TTC549 (cell line): ENCODE results near the gene PARD3.

Experiments used
- FAIRE-seq: peaks from 2 replicates; lab custom pipeline; 2012; peaks lifted over from hg19 to GRCh38; lab: Jason Lieb, UNC

The PARD3 gene

DNA sequence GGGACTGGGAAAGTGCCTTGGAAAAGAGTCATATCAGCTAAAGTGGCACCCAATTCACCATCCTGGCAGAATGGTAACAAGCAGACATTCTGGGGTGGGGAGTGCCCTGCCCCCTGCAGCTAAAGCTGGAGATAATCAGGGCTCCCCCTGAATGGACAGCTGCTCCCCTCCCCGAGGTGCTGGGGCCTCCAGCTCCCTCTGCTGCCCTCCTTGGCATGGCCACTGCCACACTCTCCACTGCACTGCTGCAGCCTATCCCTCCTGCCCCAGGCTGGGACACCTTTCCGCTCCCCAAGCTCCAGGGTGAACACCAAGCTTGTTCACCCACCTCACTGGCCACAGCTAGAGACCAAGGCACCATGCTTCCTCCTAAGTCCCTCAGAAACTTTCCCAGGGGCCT is 9.8 kb upstream of the PARD3 start:
- no peak for FAIRE-seq

DNA sequence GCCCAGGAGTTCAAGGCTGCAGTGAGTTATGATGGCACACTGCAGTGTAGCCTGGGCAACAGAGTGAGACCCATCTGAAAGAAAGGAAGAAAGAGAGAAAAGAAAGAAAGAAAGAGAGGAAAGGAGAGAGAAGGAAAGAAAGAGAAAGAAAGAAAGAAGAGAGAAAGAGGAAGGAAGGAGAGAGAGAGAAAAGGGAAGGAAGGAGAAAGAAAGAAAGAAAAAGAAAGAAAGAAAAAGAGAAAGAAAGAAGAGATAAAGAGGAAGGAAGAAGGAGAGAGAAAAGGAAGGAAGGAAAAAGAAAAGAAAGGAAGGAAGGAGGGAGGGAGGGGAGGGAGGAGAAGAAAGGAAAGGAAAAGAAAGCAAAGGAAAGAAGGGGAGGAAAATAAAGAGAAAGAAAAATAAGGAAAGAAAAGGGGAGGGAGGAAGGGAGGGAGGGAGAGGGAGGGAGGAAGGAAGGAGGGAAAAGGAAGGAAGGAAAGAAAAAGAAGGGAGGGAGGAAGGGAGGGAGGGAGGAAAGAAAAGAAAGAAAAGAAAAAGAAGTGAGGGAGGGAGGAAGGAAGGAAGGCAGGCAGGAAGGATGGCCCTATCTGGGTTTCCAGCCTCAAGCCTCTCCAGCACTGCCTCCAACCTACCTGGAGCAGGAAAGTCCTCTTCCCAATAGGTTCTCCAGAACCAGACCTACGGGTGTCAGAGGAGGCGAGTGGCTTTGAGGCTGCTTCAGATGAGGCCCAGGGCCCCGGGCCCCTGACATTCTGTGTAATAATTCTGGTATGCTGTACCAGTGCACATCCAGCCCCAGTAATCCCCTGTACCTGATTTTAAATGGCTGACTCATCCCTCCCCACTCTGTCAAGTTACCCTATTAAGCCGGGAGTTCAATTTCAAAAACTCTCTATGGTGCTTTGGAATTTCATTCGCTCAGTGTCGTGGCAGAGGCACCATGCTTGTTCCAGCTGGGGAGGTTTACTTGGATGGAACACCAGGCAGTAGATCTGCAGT is 6.8 kb upstream of the PARD3 start:
- no peak for FAIRE-seq

DNA sequence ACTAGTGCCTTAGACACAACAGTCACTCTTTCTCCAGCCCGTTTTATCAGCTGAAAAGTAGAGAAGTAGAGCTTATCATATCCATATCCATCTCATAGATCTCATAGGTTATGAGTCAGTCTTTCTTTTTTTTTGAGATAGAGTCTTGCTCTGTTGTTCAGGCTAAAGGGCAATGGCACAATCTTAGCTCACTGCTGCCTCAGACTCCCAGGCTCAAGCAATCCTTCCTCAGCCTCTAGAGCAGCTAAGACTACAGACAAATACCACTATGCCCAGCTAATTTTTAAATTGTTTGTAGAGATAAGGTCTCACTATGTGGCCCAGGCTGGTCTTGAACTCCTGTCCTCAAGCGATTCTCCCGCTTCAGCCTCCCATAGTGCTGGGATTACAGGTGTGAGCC is 2.5 kb upstream of the PARD3 start:
- FAIRE-seq, result no peak

DNA sequence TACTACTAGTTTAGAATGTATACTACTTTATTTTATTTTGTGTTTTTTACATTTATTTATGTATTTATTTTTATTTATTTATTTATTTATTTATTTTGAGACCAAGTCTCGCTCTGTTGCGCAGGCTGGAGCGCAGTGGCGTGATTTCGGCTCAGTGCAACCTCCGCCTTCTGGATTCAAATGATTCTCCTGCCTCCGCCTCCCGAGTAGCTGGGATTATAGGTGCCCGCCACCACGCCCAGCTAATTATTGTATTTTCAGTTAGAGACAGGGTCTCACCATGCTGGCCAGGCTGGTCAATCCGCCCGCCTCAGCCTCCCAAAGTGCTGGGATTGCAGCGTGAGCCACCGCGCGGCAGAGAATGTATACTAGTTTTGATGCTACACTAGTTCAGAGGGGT is 2.0 kb upstream of the PARD3 start:
- no peak for FAIRE-seq

DNA sequence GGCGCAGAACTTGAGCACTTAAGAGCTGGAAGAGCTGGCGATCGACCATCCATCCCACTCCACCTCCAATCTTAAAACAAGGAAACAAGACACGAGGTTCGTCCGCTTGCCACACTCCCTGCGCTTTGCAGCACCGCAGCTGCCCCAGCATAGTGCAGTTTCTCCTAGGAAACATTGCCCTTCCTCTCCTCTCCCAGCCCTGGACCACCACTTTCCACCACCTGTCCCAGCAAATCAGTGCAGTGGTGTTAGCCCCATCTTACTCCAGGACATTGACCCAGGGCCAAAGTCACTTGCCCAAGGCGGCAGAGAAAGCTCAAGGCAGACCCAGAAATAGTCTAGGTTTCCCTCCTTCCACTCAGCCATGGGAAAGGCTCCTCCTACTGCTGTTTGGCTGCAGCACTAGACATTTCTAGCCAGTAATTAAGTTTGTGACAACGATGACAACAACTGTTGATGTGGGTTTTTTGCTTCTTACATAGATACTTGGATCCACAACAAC is 1.5 kb upstream of the PARD3 start:
- FAIRE-seq, result no peak

DNA sequence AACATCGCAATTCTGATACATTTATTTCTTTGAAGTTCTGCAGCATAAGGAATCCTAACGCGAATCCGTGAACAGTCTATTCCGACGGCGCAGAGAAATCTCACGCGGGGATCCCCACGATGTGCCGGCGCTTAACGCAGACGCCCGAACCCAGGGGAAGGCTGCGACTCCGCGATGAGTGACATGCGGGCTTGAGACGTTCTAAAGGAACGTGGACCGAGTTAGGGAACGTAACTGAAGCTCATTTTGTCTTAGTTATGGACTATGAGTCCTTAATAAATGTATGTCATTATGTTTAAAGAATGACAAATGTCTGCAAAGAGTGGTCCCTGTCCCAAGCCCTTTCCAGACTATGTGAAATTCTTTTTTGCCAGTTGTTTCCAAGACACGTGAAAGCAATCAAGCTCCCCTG is 995 bp upstream of the PARD3 start:
- no peak for FAIRE-seq

DNA sequence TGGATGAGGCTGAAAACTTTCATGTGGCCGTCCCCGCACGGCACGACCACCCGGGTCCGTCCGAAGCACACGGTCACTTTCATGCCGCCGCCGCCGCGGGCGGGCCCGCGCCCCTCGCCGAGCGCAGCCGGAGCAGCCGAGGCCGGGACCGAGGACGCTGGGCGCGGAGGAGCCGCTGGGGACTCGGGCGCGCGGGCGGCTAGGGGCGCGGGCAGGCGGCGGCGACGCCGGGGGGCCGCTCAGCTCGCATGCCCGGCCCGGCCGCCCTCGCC is 247 bp downstream of the PARD3 start:
- no peak for FAIRE-seq

DNA sequence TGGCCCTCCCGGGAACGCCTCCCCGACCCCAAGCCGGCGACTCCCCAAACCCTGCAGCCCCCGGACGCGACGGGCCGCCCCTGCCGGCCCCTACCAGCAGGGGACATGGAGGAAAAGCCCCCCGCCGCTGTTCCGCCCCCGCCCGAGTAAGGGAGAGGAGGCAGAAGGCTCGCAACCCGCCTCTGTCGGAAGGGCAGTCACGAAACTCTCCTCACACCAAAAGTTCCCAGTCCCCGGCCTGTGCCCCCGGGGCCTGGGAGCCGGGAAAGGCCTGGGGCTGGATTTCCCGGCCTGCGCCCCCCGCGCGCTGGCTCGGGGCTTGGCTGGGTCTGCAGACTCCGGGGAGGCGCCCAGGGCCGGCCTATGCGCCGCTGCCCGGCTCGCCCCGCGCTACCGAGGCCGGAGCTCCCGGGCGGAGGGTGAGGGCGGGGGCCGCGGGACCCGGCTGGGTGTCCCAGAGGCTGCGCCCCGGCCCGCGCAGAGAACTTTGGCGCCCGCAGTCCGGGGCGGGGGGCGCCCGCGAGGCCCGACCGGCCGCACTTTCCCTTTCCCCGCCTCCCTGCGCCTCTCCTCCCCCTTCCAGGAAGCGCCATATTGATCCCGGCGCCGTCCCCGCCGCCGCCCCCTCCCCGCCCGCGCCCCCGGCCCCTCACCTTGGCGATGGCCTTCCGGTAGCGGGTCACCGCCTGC is 728 bp downstream of the PARD3 start:
- no peak for FAIRE-seq

DNA sequence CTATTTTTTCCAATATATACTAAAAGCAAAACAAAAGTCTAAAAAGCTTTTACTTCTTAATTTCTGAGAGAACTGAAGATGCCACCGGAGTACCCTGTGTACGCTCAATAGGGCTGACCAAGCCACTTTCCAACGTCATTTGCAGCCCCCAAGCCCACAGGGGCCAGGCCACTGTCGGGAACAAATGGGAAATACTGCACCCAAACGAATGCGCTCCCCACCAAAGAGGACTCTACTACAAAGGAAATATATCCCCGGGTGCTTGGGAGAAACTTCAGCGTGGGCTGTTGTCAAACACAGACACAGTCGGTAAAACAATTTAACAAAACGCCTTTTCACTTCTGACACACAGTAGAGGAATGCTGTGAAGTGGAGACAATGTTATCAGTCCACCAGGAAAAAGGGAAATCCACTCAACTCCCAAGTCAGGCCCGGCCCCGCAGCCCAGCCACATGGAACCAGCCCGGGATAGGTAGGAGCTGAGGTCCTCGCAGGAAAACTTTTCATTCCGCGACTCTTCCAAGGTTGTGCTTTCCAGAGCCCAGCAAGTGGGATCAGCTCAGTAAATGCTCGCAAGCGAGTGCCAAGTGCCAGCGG is 1.4 kb downstream of the PARD3 start:
- FAIRE-seq, result no peak

DNA sequence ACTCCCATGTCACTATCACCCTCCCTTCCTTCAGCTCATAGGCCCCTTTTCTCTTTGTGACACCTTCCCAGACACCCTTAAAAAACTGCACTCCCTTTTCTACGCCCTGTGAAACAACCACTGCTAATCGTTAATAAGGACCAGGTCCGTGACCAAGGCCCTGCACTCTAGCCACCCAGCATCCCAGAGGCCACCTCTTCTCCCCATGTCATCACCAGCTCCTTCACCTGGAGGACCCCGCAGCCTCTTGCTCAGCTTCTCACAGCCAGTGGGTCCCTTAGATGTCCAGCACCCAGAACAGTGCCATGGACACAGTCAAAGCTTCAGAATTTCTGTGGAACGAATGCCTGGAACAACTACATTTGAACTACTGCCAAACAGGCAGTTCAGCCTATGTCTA is 2.3 kb downstream of the PARD3 start:
- no peak for FAIRE-seq

DNA sequence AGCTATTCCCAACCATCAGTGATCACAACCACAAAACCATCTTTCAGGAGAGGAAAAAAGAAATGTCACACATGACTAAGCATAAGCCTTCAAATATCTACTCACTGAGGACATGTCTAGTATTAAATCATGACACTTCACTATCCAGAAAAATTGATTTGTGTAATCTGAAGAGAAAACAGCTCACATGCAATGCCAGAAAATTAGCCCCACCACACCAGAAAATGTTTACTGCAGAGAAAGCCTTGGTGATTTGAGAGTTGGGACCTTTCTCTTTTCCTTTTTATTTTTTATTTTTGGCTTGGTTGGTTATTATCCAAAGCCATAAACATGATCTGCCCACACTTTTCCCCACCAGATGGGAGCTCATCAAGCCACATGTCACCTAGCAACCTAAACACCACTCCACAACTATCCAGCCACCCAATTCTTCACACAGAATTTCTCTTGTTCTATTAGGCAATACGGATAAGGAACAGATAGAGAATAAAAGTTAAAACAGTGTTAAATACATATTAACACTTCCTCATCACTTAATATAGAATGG is 3.1 kb downstream of the PARD3 start:
- FAIRE-seq, result no peak

DNA sequence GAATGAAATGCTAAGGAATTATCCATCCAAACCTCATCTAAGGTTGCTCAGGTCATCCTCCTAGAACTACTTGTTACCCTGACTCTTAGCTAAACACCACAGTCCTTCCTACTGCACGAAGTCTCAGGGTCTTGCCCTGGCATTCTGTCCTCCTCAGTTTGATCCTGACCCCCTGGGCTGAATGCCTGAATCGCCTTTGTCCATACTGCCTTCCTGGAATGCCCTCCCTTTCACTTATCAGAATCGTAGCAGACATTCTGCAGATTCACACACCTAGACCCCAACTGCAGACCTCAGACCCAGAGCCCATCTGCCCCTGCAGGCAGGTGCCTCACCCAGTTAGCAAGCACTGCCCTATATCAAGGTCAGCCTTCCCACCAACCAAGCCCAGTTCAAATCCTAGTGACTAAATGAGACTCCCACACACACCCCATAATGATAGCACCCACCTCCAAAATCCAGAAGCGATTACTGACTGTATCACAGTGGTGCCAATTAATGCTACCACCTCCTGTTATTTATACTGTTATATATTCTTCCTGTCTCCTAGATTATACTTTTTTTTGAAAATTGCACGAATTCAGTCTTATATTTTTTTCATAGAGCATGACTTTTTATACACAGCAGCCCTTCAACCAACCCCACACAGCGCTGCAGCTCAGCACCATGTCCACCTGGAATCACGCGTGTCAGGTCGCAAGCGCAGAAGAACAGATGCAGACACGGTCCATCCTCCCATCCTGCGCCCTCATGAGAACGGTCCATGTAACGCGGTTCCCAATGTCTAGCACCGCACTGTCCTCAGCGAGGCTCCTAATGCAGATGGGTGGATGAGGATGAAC is 3.7 kb downstream of the PARD3 start:
- no peak for FAIRE-seq

DNA sequence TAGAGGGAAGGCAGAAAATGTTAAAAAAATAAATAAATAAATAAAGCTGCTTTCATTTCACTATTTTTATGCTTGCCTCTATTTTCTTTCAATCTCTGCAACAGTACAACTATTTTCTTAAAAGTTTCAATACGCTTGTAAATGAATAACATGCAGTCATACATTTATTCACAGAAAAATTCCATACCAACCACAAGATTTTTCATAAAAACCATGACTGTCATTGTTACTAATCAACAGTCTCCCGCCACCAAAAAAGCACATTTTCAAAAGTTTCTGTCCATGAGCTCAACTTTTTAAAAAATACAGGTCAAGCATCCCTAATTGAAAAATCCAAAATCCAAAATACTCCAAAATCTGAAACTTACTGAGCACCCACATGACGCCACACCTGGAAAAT is 5.3 kb downstream of the PARD3 start:
- no peak for FAIRE-seq

DNA sequence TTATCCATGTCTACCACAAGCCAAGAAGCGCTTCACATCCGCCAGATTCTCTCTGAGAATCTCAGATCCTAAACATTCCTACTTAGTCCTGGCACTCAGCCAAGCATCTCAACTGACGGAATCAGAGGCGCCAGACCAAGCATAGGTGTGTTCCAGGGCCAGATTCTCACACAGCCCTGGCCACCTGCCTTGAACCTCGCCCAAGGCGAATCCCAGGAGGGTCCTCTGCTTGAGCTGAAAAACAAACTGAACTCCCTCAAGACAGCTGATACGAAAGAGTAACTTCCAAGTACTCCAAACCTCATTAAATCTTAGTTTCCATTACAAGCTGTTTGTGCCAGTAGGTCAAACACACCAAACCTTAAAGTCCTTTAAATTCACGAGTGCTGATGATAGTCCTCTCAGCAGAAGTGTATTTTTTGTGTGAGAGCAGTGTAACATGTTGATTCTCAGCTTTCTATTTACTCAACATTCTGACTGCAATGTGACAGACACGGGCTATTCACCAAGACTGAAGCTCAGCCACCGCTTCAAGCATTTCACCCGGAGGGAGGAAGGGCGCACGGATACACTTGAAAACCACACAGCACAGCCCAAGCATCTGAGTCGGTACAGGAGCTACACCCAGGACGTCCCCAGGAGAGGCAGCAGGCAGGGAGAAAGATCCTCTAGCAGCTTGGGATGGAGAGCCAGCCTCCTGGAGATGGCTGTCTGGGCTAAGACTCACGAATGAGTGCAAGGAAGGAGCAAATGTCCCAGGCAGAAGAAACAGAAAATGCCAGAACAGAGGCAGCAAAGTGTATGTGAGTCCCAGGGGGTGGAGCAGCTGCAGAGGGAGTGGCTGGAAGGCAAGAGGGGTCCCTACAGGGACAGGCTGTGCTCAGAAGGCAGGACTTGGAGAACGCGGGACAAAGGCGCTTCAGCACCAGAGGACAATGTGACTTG is 6.0 kb downstream of the PARD3 start:
- FAIRE-seq, result no peak

DNA sequence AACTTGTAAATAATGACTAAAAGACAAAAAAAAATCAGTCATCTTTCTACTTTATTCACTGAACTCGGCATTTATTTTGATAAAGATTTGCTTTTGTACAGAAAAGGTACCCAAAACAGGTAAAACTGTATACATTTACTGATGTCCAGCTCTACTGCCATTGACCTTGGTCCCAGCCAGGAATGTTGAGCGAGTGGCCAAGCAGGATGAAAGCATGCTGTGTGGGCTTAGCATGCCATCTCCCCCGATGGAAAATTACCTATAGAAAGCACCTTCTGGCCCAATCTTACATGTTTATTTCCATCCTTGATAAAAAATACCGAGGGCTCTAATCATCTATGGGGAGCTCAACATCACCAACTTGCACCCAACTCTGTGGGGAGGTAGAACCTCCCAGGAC is 6.8 kb downstream of the PARD3 start:
- FAIRE-seq, result no peak

DNA sequence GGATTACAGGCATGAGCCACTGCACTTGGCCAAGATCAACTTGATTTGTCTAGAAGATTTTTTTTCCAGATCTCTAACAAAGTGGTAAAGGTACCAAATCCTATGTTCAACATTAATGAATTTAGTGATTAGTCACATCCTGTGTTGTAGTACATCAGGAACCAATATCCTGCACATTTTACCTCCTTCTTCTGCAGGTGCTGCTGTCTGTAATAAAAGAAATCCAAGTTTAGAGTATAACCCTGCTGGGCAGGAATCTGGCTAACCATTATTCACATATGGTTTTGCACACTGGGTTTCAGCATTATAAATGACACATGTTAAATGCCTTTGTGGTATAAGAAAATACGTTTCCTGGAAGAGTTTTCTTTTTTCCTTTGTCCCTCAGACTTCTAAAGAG is 10.8 kb downstream of the PARD3 start:
- FAIRE-seq, result no peak

DNA sequence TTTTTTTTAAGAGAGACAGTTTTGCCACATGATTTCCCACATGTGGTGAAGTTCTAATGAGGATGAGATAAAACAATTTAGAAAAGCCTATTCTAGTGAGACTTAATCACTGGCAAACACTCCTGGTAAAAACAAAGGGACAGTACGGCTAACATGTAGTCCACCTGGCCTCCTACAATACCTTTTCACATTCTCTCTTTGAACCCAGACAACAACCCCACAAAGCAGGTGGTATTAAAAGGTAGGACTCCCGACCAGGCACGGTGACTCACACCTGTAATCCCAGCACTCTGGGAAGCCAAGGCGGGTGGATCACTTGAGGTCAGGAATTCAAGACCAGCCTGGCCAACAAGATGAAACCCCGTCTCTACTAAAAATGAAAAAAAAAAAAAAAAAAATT is 12.4 kb downstream of the PARD3 start:
- no peak for FAIRE-seq

DNA sequence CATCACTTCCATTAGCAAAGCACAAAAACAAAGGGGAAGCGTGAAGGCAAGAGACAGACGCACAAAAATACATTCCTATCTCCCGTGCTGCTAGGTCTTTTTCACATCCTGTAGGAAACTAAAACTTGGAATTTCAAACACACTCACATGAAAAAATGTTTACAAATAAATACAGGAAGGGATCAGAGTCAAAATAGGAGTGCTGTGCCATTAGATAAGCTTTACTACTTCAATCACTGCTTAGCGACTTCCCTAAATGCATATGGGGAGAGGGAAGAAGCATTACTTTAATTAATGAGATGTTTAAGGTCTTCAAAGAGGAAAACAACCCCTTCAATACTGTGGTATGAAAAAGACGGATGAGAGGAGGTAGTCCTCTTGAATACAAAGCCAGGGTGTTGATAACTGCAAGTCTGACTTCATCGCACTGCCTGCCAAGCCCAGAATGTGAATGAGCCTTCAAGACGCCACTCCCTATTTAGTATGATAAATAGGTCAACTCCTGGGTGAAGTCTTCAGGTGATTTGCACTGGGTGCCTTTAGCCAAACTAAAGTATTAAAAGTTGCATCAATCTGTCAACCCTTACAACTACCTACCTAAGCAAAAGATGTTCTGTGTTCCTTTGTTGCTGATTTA is 13.9 kb downstream of the PARD3 start:
- no peak for FAIRE-seq

DNA sequence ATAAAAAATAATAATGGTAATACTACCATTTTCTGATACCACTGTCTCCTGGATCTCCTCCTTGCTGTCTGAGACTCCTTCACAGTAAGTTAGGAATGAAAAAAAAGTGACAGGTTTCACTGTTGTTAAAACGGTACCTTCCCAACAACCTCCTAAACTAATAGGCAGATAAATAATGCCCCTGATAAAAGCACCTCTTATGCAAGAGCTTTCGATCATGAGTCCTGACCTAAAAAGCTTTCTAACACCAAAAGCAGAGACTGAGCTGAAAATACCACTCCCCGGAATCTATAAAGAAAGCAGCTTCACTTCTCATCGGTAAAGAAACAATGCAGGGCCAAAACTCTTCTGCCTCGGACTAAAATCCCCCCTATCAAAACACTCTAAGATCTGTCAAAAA is 14.5 kb downstream of the PARD3 start:
- FAIRE-seq, result no peak

DNA sequence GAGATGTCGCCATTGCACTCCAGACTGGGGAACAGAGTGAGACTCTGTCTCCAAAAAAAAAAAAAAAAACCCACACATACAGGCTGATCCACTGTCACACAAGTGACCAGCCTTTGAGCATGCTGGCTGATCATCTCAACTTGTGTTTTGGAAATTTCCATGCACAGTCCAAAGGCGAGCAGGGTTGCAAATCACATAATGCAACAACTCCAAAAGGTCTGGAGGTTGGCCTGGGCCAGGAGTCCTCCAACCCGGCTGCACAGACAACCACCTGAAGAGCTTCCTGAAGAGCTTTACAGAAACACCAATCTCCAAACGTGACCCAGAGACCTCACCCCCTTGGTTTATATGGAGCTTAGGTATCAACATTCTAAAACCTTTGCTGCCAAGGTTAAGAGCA is 16.4 kb downstream of the PARD3 start:
- no peak for FAIRE-seq
